Astrocyte of the cerebellum (primary cell): Measurements from ENCODE around the gene CENPT.

Experiments
- DNase-seq: peaks from one replicate; pipeline ENCODE4 v3.0.0-alpha.2; 2011; ENCODE audit warnings: low read depth
- H3K4me3 ChIP-seq: 2 replicates; pipeline ENCODE4 v1.5.1; 2011; ENCODE audit warnings: mild to moderate bottlenecking, low read depth, low read length, moderate library complexity
- in situ Hi-C: cut with HindIII; loops from 2 replicates; pipeline ENCODE4 v1.10.0; 2017; ENCODE audit warnings: low sequenced_read_pairs
- TF ChIP-seq, protein P1 (sequence below): IDR thresholded peaks from 2 replicates; pipeline ENCODE4 v1.5.1; 2012; ENCODE audit warnings: low read length, low read depth, moderate library complexity, mild to moderate bottlenecking; ENCODE audit errors: missing control alignments

The CENPT gene

DNA sequence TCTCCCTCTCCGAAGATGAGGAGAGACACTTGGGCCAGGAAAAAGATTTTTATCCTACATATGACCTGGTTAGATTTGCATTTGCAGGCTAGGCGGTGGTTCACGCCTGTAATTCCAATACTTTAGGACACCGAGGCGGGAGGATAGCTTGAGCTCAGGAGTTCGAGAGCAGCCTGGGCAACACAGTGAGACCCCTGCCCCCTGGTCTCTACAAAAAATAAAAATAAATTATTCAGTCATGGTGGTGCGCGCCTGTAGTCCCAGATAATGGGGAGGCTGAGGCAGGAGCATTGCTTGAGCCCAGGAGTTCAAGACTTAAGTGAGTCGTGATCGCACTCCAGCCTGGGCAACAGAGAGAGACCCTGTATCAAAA lies 13.3 kb downstream of the CENPT start:
- TF ChIP-seq, protein P1, sequence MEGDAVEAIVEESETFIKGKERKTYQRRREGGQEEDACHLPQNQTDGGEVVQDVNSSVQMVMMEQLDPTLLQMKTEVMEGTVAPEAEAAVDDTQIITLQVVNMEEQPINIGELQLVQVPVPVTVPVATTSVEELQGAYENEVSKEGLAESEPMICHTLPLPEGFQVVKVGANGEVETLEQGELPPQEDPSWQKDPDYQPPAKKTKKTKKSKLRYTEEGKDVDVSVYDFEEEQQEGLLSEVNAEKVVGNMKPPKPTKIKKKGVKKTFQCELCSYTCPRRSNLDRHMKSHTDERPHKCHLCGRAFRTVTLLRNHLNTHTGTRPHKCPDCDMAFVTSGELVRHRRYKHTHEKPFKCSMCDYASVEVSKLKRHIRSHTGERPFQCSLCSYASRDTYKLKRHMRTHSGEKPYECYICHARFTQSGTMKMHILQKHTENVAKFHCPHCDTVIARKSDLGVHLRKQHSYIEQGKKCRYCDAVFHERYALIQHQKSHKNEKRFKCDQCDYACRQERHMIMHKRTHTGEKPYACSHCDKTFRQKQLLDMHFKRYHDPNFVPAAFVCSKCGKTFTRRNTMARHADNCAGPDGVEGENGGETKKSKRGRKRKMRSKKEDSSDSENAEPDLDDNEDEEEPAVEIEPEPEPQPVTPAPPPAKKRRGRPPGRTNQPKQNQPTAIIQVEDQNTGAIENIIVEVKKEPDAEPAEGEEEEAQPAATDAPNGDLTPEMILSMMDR, result no peak

DNA sequence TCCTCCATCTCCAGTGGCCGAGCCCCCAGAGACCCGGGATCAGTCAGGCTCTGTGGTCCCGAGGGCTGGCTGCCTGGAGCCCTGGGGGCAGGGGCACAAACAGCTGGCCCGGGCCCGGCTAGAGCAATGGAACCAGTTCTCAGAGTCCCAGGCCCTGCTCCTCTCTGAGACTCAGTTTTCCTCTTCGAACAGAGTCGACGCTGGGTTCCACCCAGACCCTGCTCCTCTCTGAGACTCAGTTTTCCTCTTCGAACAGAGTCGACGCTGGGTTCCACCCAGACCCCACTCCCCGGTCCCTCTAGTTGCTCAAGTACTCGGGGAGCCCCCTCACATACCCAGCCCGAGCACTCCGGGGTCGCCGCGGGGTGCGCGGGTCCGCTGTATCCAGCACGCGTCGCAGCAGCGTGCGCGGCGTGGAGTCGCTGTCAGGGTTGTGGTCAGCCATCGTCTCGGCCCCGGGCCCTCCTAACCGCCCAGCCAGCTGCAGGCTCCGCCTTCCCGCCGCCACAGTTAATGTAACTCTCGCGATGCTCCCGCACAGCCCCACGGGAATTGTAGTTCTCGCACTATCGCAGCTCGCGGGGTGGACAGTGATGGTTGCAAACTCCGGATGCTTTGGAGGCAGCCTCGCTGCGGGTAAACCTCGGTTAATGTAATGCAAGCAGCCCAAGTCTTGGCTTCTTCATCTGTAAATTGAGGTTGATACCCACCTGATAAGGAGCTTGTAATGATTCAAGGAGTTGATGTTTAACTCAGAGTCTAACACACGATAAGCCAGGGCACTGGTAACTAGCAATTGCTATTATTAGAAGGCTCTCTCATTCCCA lies 13.9 kb downstream of the CENPT start:
- DNase-seq, result peak; percentile 59
- peak overlapping the region; percentile 82 for H3K4me3 ChIP-seq
- in situ Hi-C loops, result no loop called here
- TF ChIP-seq, protein P1, result no peak

More for the DNA sequence above, 13.3 kb downstream of the CENPT start:
- DNase-seq, result no peak
- in situ Hi-C loops, result no loop called here
- H3K4me3 ChIP-seq, result peak overlapping the region; percentile 82

DNA sequence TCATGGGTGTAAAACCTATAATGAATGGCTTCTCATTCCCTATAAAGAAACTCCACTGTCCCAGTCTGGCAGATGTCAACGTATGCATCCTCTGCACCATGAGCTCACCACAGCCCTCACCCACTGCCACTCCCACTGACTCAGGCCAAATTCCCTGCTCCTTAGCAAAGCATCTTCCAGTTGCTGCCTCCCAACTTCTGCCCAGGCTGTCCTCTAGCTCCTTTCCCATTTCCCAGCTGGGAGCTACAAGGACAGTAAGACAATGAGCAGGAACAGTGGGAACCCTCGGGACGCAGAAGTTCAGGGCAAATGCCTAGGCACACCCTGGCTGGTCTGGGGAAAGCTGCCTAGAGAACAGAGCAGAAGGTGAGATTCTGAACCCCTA lies 14.5 kb downstream of the CENPT start:
- H3K4me3 ChIP-seq, result peak overlapping the region; percentile 82
- TF ChIP-seq, protein P1, result no peak
- in situ Hi-C loops, result no loop called here
- no peak for DNase-seq

DNA sequence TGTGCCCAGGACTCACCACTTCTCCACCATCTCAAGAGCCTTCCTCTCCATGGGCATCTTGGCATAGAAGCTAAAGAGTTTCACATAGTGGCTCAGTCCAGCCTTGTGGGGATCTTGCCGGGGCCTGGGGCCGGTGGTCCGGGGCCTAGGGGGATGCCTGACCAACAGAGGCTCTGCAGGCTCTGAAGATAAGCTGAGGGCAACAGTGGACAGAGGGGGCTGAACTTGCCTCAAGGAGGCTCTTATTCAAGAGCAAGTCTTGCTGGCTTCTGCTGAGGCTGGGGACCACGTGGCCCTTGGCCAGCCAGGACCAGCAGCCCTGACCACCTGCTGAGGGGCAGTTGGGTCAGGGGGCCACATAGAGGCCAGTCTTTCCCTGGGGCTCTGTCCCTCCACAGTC lies 18.8 kb downstream of the CENPT start:
- H3K4me3 ChIP-seq, result no peak overlapping the region
- in situ Hi-C loops, result no loop called here
- TF ChIP-seq, protein P1, result no peak
- no peak for DNase-seq

DNA sequence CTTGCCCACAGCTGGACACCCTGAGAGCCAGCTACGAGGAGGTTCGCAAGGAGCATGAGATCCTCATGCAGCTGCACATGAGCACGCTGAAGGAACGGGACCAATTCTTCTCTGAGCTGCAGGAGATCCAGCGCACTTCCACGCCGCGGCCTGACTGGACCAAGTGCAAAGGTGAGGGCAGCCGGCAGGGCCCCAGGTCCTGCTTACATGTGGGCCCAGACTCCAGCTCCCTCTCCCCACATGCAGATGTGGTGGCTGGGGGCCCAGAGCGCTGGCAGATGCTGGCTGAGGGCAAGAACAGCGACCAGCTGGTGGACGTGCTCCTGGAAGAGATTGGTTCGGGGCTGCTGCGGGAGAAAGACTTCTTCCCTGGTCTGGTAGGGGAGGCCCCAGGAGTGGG lies 21.6 kb downstream of the CENPT start:
- H3K4me3 ChIP-seq, result no peak overlapping the region
- TF ChIP-seq, protein P1, result no peak
- DNase-seq, result no peak
- in situ Hi-C loops, result no loop called here

DNA sequence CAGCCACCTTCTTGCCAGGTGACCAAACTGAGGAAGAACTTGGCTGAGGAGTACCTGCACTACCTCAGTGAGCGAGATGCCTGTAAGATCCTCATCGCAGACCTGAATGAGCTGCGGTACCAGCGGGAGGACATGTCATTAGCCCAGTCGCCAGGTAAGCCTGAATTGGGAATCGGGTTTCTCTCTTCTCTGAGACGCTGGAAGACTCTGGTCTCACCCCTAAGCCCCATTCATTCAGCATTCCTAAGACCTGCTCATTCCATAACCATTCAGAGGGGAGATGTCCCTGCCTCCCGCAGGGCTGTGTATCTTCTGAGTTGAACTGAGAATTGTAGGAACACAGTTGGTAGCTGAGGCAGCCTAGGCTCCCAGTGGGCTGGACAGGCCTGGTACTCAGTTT lies 22.4 kb downstream of the CENPT start:
- TF ChIP-seq, protein P1, result no peak
- H3K4me3 ChIP-seq, result no peak overlapping the region
- no peak for DNase-seq
- in situ Hi-C loops, result no loop called here
